Brain microvascular endothelial cell (primary cell): ENCODE results near the gene PPP3CA.
A peak's percentile ranks its signal among the peaks of the same experiment; 100 is the strongest.

Source experiments
- DNase-seq: peaks from one replicate; pipeline ENCODE4 v3.0.0-alpha.2; 2020
- H3K27ac ChIP-seq: fragments of 250-450 bp; sonication (Bioruptor Pico); 2 replicates; pipeline ENCODE4 v1.5.1; 2020; ENCODE audit warnings: mild to moderate bottlenecking, moderate library complexity
- H3K27me3 ChIP-seq: fragments of 250-450 bp; sonication (Bioruptor Pico); replicated peaks from 2 replicates; pipeline ENCODE4 v1.5.1; 2020; ENCODE audit warnings: mild to moderate bottlenecking
- H3K36me3 ChIP-seq: fragments of 250-450 bp; sonication (Bioruptor Pico); replicated peaks from 2 replicates; pipeline ENCODE4 v1.5.1; 2020; ENCODE audit warnings: mild to moderate bottlenecking
- H3K4me3 ChIP-seq: 2 replicates; pipeline ENCODE4 v1.5.1; 2011; ENCODE audit warnings: low read depth, mild to moderate bottlenecking, control low read depth, low read length, moderate library complexity
- CTCF ChIP-seq: IDR thresholded peaks from 2 replicates; pipeline ENCODE4 v1.5.1; 2011; ENCODE audit warnings: low read depth, mild to moderate bottlenecking, moderate library complexity, low read length, control low read depth, inconsistent platforms; ENCODE audit errors: missing control alignments
- in situ Hi-C: cut with HindIII; loops from 2 replicates; pipeline ENCODE4 v1.10.0; 2017; ENCODE audit warnings: low sequenced_read_pairs, low pct_ligation_motif_present

The PPP3CA gene

GRCh38 chr4:101356928-101357327, 9.6 kb upstream of the PPP3CA start:
- DNase-seq, result peak; percentile 86
- in situ Hi-C loops, result no loop called here
- H3K27me3 ChIP-seq, result no peaks in the 10 kb centered on the region
- H3K36me3 ChIP-seq, result no peaks in the 10 kb centered on the region
- TF ChIP-seq CTCF, result no peak
- no peak overlapping the region for H3K4me3 ChIP-seq
- H3K27ac ChIP-seq, result peak overlapping the region; percentile 66

- TF ChIP-seq CTCF, result no peak
- peak overlapping the region; percentile 66 for H3K27ac ChIP-seq
- H3K36me3 ChIP-seq, result no peaks in the 10 kb centered on the region
- H3K27me3 ChIP-seq, result no peaks in the 10 kb centered on the region
- no peak overlapping the region for H3K4me3 ChIP-seq
- peak; percentile 77 for DNase-seq
- in situ Hi-C loops, result no loop called here
Measured at GRCh38 chr4:101355767-101356702, 8.7 kb upstream of the PPP3CA start.

- no peaks in the 10 kb centered on the region for H3K27me3 ChIP-seq
- H3K4me3 ChIP-seq, result no peak overlapping the region
- in situ Hi-C loops, result no loop called here
- H3K36me3 ChIP-seq, result no peaks in the 10 kb centered on the region
- TF ChIP-seq CTCF, result no peak
- H3K27ac ChIP-seq, result no peak overlapping the region
- no peak for DNase-seq
Measured at GRCh38 chr4:101355246-101355645, 7.9 kb upstream of the PPP3CA start.

- in situ Hi-C loops, result no loop called here
- H3K4me3 ChIP-seq, result no peak overlapping the region
- TF ChIP-seq CTCF, result no peak
- DNase-seq, result no peak
- H3K27me3 ChIP-seq, result no peaks in the 10 kb centered on the region
- H3K36me3 ChIP-seq, result no peaks in the 10 kb centered on the region
- no peak overlapping the region for H3K27ac ChIP-seq
Measured at GRCh38 chr4:101349801-101350064, 2.4 kb upstream of the PPP3CA start.

GRCh38 chr4:101348995-101349800, 1.9 kb upstream of the PPP3CA start:
- no peak overlapping the region for H3K27ac ChIP-seq
- no peak for DNase-seq

More at GRCh38 chr4:101348995-101349800, 1.9 kb upstream of the PPP3CA start:
- H3K4me3 ChIP-seq, result no peak overlapping the region
- TF ChIP-seq CTCF, result no peak
- in situ Hi-C loops, result no loop called here
- H3K27me3 ChIP-seq, result no peaks in the 10 kb centered on the region
- H3K36me3 ChIP-seq, result no peaks in the 10 kb centered on the region
